ENCODE measurements around the gene COPS3. TPM values are rescaled to one million over a fixed set of nuclear protein-coding genes. Genes with fewer than 3 reads are reported as not detected.

COPS3 gene
- total RNA-seq: 10 to 100 TPM; 50.8 to 68.0 (median 59.6) TPM

- TF ChIP-seq POLR2A (IDR thresholded peaks at IDR 0.05) (no peak), CTCF (IDR thresholded peaks at IDR 0.05) (no peak)
- H3K4me3 ChIP-seq (ENCODE audit: low read depth, poor library complexity, severe bottlenecking): peak within 1 kb of the TSS; percentile 53
- intact Hi-C loops (cut with DNase I; ENCODE audit: low total_unique reads): no loop called here
- DNase-seq (ENCODE audit: low spot score in 2 of 2): peak; percentile 97 to 100
- 0 to 1% methylated on average over 63 to 65 of the region's 80 CpGs for WGBS, 2 donors
Observed at GRCh38 chr17:17280613-17281549, at the start of gene COPS3. Gene COPS3 (minus strand): TSS chr17:17281246. CDS start chr17:17281186, 60 bp downstream.

- DNase-seq (ENCODE audit: low spot score in 2 of 2): no peak
Observed at GRCh38 chr17:17328251-17328650, 47.2 kb upstream of the COPS3 start.

GRCh38 chr17:17326275-17326875 lies 45.3 kb upstream of the COPS3 start:
- intact Hi-C loops (cut with DNase I; ENCODE audit: low total_unique reads): no loop called here
- DNase-seq (ENCODE audit: low spot score in 2 of 2): no peak
- WGBS, 2 donors: 90 to 93% methylated on average over 13 of the region's 13 CpGs
- H3K4me3 ChIP-seq (ENCODE audit: low read depth, poor library complexity, severe bottlenecking): no peak overlapping the region
- no peak for TF ChIP-seq CTCF (IDR thresholded peaks at IDR 0.05)

More at GRCh38 chr17:17328251-17328650, 47.2 kb upstream of the COPS3 start:
- 82 to 86% methylated on average over 8 of the region's 8 CpGs for WGBS, 2 donors
- intact Hi-C loops (cut with DNase I; ENCODE audit: low total_unique reads): no loop called here
- no peak for TF ChIP-seq POLR2A (IDR thresholded peaks at IDR 0.05)
- TF ChIP-seq CTCF (IDR thresholded peaks at IDR 0.05): no peak
- H3K4me3 ChIP-seq (ENCODE audit: low read depth, poor library complexity, severe bottlenecking): no peak overlapping the region

GRCh38 chr17:17325816-17326215 lies 44.8 kb upstream of the COPS3 start:
- 89 to 91% methylated on average over 9 of the region's 9 CpGs for WGBS, 2 donors
- H3K4me3 ChIP-seq (ENCODE audit: low read depth, poor library complexity, severe bottlenecking): no peak overlapping the region
- intact Hi-C loops (cut with DNase I; ENCODE audit: low total_unique reads): no loop called here
- TF ChIP-seq CTCF (IDR thresholded peaks at IDR 0.05): no peak
- no peak for TF ChIP-seq POLR2A (IDR thresholded peaks at IDR 0.05)
- DNase-seq (ENCODE audit: low spot score in 2 of 2): no peak

GRCh38 chr17:17325228-17325627 lies 44.2 kb upstream of the COPS3 start:
- TF ChIP-seq POLR2A (IDR thresholded peaks at IDR 0.05) (no peak), CTCF (IDR thresholded peaks at IDR 0.05) (no peak)
- intact Hi-C loops (cut with DNase I; ENCODE audit: low total_unique reads): no loop called here
- no peak overlapping the region for H3K4me3 ChIP-seq (ENCODE audit: low read depth, poor library complexity, severe bottlenecking)
- no peak for DNase-seq (ENCODE audit: low spot score in 2 of 2)
- WGBS, 2 donors: 94 to 98% methylated on average over 10 of the region's 10 CpGs
